Uterus (tissue), 4 donors: ENCODE measurements around the gene AOC2. TPM values are rescaled to one million over a fixed set of nuclear protein-coding genes. Genes with fewer than 3 reads are reported as not detected.
"Not testable (repeated sequence)": the region's sequence is repeated elsewhere in the genome, so short reads cannot be mapped to it uniquely, and the experiment has no call there.

Experiments used
- DNase-seq, 2 donors: peaks; one replicate each; pipeline ENCODE4 v3.0.0-alpha.2; 2019 to 2020
- H3K27ac ChIP-seq, 2 donors: fragments of 200-600 bp; sonication (generic); 1 replicate in 1 of 2; 2 replicates in 1 of 2; pipeline ENCODE4 v1.5.1; 2016 to 2018
- H3K27me3 ChIP-seq, 2 donors: fragments of 200-600 bp; sonication (generic); one replicate each; pipeline ENCODE4 v1.5.1; 2018 to 2019; ENCODE audit warnings: control low read depth in 1 of 2
- H3K36me3 ChIP-seq, 2 donors: fragments of 200-600 bp; sonication (generic); one replicate each; pipeline ENCODE4 v1.5.1; 2019; ENCODE audit warnings: control low read depth in 1 of 2
- H3K4me1 ChIP-seq, 2 donors: fragments of 200-600 bp; sonication (generic); one replicate each; pipeline ENCODE4 v1.5.1; 2018 to 2019; ENCODE audit warnings: control low read depth in 1 of 2
- H3K4me3 ChIP-seq, 2 donors: fragments of 200-600 bp; sonication (generic); 1 replicate in 1 of 2; 2 replicates in 1 of 2; pipeline ENCODE4 v1.5.1; 2018 to 2019; ENCODE audit warnings: mild to moderate bottlenecking in 1 of 2
- H3K9me3 ChIP-seq, 2 donors: fragments of 200-600 bp; sonication (generic); one replicate each; pipeline ENCODE4 v1.5.1; 2019; ENCODE audit warnings: control low read depth in 1 of 2
- CTCF ChIP-seq, 4 experiments: fragments of 200-600 bp in 2 of 4; fragments of 450-650 bp in 2 of 4; sonication (generic) in 2 of 4; IDR thresholded peaks; one replicate each; pipeline ENCODE4 v1.5.1; 2016 to 2019; ENCODE audit warnings: antibody characterized with exemption in 4 of 4, mild to moderate bottlenecking in 2 of 4, moderate library complexity in 1 of 4
- POLR2A ChIP-seq, 2 donors: fragments of 450-650 bp; IDR thresholded peaks; one replicate each; pipeline ENCODE4 v1.6.1; 2016; ENCODE audit warnings: antibody characterized with exemption in 2 of 2, mild to moderate bottlenecking in 1 of 2, moderate library complexity in 1 of 2
- intact Hi-C: fragments of 100-400 bp; cut with DNase I; formaldehyde crosslinking; loops from one replicate; pipeline ENCODE4 v1.15.1; 2023; ENCODE audit warnings: low total_unique reads
- total RNA-seq, 4 donors: library from RNA; depleted of rRNA in 3 of 4; stranded (reverse); fragments of >200 nt in 3 of 4; gene quantifications; one replicate each; pipeline versions ENCODE4 v1.1.0 to v1.2.4, GENCODE V29; 2014 to 2023
- donor health status: DM: yes; HTN: yes; CAD: no.

The AOC2 gene
- total RNA-seq, 4 donors from 2014 or later, result 1.3 to 5.3 (median 3.0) TPM; not detected in 1

DNA sequence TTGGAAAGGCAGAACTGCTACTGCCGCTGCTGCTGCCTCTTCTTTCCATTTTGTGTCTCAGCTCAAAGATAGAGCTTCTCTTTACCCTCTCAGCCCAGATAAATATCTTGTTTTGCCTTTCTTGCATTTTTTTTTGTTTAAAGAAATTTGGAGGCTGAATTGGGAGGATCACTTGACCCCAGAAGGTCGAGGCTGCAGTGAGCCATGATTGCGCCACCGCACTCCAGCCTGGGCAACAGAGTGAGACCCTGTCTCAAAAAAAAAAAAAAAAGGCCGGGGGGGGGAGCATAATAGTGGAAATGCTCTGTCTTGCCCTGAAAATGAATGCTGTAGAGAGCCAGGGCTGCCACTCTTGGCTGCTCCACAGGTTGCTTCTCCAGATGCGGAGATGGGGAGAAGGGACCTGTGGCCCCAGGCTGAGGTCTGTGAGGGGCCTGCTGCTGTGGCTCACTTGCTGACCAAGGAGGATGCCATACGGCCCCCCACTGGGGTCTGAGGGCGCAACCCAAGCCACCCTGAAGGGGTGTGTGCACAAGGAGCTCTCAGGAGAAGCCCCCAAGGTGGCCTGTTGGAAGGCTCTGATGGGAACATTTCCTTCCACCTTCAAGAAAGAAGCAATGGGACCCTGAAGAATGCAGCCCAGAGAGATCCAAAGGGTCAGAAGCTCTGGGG lies 34.7 kb downstream of the AOC2 start:
- Histone ChIP-seq H3K4me3 (no peak overlapping the region), H3K27me3 (no peaks in the 10 kb centered on the region), H3K4me1 (no peaks in the 10 kb centered on the region), H3K27ac (no peak overlapping the region), H3K9me3 (no peaks in the 10 kb centered on the region), H3K36me3 (no peaks in the 10 kb centered on the region)
- intact Hi-C loops, result no loop called here
- TF ChIP-seq CTCF (IDR thresholded peaks at IDR 0.05), result no peak
- no peak for TF ChIP-seq POLR2A (IDR thresholded peaks at IDR 0.05)
- DNase-seq, result no peak

- no peaks in the 10 kb centered on the region for H3K9me3 ChIP-seq
- no peak for DNase-seq
- intact Hi-C loops, result no loop called here
- H3K27ac ChIP-seq, result no peak overlapping the region
- H3K4me1 ChIP-seq, result no peaks in the 10 kb centered on the region
- no peaks in the 10 kb centered on the region for H3K36me3 ChIP-seq
- H3K27me3 ChIP-seq, result no peaks in the 10 kb centered on the region
- H3K4me3 ChIP-seq, result no peak overlapping the region
- TF ChIP-seq POLR2A (IDR thresholded peaks at IDR 0.05) (no peak), CTCF (IDR thresholded peaks at IDR 0.05) (no peak)
Measured at GRCh38 chr17:42879596-42879985, 35.2 kb downstream of the AOC2 start.

DNA sequence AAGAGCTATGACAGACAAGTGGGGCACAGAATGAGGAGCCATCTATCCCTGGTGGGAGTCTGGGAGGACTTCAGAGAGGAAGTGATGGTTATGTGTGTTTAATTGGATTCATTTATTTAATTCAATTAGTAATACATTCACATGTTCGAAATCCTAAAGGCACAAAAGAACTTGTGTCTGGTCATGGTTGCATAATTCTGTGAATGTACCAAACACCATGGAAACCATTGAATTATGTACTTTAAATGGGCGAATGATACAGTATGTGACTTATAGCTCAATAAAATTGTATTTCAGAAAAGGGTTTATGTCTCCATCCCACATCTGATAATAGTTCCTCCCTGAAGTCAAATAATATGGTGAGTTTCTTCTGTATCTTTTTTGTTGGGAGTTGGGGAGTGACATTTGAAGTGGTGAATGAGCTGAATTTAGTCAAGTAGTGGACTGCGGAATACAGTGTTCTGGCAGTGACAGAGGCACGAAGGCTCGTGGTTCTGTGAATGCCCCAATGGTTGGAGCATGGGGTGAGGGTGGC lies 36.5 kb downstream of the AOC2 start:
- Histone ChIP-seq H3K27ac (no peak overlapping the region), H3K36me3 (no peaks in the 10 kb centered on the region), H3K4me1 (no peaks in the 10 kb centered on the region), H3K4me3 (no peak overlapping the region), H3K9me3 (no peaks in the 10 kb centered on the region), H3K27me3 (no peaks in the 10 kb centered on the region)
- DNase-seq, result no peak
- intact Hi-C loops, result no loop called here
- no peak for TF ChIP-seq CTCF (IDR thresholded peaks at IDR 0.05)

- H3K36me3 ChIP-seq, H3K27ac ChIP-seq, DNase-seq, H3K9me3 ChIP-seq, H3K4me3 ChIP-seq, intact Hi-C loops, H3K27me3 ChIP-seq, H3K4me1 ChIP-seq: not testable (repeated sequence)
Measured at GRCh38 chr17:42881706-42882105, 37.3 kb downstream of the AOC2 start.

DNA sequence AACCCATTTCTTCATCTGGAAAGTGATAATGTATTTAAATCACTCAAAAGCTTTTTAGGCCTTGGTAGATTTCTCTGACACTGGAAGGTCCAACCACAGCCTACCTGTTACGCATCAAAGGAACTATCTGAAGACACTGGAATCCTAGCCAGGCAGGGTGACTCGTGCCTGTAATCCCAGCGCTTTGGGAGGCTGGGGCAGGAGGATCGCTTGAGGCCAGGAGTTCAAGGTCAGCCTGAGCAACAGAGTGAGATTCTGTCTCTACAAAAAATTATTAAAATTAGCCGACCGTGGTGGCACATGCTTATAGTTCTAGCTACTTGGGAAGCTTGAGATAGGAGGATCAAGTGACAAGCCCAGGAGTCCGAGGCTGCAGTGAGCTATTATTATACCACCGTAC lies 37.8 kb downstream of the AOC2 start:
- H3K4me1 ChIP-seq, result no peaks in the 10 kb centered on the region
- H3K27ac ChIP-seq, result no peak overlapping the region
- H3K36me3 ChIP-seq, result no peaks in the 10 kb centered on the region
- no peak overlapping the region for H3K4me3 ChIP-seq
- intact Hi-C loops, result no loop called here
- no peaks in the 10 kb centered on the region for H3K9me3 ChIP-seq
- TF ChIP-seq CTCF (IDR thresholded peaks at IDR 0.05) (no peak), POLR2A (IDR thresholded peaks at IDR 0.05) (no peak)
- no peak for DNase-seq
- no peaks in the 10 kb centered on the region for H3K27me3 ChIP-seq
